Measurements from ENCODE around the gene DEFB127. TPM values are rescaled to one million over a fixed set of nuclear protein-coding genes. Genes with fewer than 3 reads are reported as not detected.
A peak's percentile ranks its signal among the peaks of the same experiment; 100 is the strongest.

Gene DEFB127
- total and polyA plus RNA-seq, 12 donors, result not detected

DNA sequence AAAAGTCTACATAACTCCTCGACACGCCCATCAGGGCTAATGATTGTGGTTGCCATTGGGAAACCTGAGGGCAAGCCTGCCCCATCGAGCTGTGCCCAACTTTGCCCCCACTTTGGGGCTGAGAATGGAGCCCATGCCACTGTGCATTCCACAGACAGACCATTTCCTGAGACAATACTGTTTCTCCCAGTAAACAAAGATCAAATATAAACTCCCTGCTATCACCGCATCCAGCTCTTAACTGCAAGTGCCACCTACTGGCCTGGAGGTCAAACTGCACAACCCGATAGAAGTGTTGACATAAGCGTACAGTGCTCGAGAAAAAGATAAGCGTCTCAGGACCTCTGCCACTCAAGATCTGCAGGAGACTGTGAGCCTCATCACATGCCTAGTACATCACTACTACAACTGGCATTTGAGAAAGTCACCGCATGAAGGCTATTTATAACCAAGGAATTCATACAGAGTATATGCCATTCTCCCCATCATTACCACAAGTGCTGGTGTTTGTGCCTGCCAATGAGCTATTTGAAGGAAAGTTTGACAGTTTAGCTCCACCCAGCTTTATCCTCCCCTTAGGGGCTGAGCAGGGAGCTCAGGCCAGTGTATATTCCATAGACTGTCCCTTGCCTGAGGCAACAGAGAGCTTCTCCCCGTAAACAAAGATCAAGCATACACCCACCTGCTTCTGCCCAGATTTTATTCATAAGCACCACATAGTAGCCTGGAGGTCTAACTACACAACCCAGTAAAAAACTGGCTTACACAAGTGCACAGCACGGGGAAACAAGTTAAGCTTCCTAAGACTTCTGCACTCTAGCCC, 19.4 kb upstream of the DEFB127 start:
- Histone ChIP-seq H3K4me3 (no peak overlapping the region), H3K4me1 (peaks cover 0 to 9% (median 0%) of the 10 kb centered on the region in 9 donors), H3K27me3 (peaks cover 0 to 37% (median 11%) of the 10 kb centered on the region in 7 donors), H3K27ac (no peak overlapping the region), H3K36me3 (no peaks in the 10 kb centered on the region), H3K9me3 (peaks cover 0 to 15% (median 0%) of the 10 kb centered on the region in 11 donors)
- no peak for DNase-seq
- 59 to 68% methylated on average over 11 of the region's 11 CpGs for WGBS, 2 donors
- TF ChIP-seq, protein P1, sequence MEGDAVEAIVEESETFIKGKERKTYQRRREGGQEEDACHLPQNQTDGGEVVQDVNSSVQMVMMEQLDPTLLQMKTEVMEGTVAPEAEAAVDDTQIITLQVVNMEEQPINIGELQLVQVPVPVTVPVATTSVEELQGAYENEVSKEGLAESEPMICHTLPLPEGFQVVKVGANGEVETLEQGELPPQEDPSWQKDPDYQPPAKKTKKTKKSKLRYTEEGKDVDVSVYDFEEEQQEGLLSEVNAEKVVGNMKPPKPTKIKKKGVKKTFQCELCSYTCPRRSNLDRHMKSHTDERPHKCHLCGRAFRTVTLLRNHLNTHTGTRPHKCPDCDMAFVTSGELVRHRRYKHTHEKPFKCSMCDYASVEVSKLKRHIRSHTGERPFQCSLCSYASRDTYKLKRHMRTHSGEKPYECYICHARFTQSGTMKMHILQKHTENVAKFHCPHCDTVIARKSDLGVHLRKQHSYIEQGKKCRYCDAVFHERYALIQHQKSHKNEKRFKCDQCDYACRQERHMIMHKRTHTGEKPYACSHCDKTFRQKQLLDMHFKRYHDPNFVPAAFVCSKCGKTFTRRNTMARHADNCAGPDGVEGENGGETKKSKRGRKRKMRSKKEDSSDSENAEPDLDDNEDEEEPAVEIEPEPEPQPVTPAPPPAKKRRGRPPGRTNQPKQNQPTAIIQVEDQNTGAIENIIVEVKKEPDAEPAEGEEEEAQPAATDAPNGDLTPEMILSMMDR (IDR thresholded peaks at IDR 0.05), result peak in 1 of 9 donors; percentile 22
- peak in 2 of 8 donors; percentile 14 to 29 for ATAC-seq
- intact Hi-C loops (cut with DNase I), result no loop called here

DNA sequence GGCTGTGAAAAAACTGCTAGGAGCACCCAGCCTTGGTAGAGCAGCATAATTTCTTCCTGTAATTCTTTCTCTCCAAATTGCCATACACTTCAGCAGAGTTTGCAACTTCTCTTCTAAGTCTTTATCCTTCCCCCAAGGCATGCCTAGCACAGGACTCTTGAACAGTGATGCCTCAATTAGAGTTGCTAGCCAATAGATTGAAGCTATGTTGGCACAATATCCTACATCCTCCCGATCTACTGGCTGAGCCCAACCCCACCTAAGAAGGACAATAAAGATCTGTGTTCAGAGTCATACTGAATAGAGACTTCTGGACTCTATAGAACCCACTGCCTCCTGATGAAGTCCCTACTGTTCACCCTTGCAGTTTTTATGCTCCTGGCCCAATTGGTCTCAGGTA, 15.0 kb upstream of the DEFB127 start, which contains the start of gene DEFB126:
DEFB126 (plus strand) TSS at position 301 of the 400 bp plus-strand sequence; CDS start at position 340, 39 bp downstream.
- H3K27me3 ChIP-seq, result peaks cover 0 to 47% (median 11%) of the 10 kb centered on the region in 7 donors
- DNase-seq (no peak), ATAC-seq (no peak)
- 48 to 56% methylated on average over 1 of the region's 1 CpG for WGBS, 2 donors
- H3K4me3 ChIP-seq, result no peak within 1 kb of the TSS
- H3K27ac ChIP-seq, result no peak within 1 kb of the TSS
- no peaks in the 10 kb centered on the region for H3K36me3 ChIP-seq
- peaks cover 0 to 9% (median 0%) of the 10 kb centered on the region in 9 donors for H3K4me1 ChIP-seq
- peaks cover 0 to 7% (median 0%) of the 10 kb centered on the region in 11 donors for H3K9me3 ChIP-seq
- TF ChIP-seq, protein P1 (IDR thresholded peaks at IDR 0.05), result no peak
- intact Hi-C loops (cut with DNase I), result no loop called here

DNA sequence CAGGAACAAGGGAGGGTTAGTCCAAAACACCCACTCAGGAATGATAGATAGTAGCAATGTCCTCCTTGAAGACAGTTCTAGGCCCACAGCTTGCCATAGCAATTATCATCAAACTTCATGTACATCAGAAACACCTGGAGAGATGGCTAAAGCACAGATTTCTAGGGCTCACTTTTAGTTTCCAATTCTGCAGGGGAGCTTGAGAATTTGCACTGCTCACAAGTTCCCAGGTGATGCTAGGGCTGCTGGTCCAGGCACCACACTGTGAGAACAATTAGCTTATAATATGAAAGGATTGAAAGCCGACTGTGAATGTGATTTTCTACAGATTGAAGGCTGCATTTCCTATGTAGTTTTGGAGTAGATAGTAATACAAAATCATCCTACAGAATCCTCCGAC, 11.4 kb upstream of the DEFB127 start:
- no peak for ATAC-seq
- DNase-seq, result no peak
- intact Hi-C loops (cut with DNase I), result no loop called here
- H3K36me3 ChIP-seq, result no peaks in the 10 kb centered on the region
- no peaks in the 10 kb centered on the region for H3K9me3 ChIP-seq
- H3K4me3 ChIP-seq, result no peak overlapping the region
- H3K27ac ChIP-seq, result no peak overlapping the region
- H3K27me3 ChIP-seq, result peaks cover 0 to 37% (median 8%) of the 10 kb centered on the region in 7 donors
- 53 to 71% methylated on average over 2 of the region's 2 CpGs for WGBS, 2 donors
- H3K4me1 ChIP-seq, result no peaks in the 10 kb centered on the region
- TF ChIP-seq, protein P1 (IDR thresholded peaks at IDR 0.05), result no peak

DNA sequence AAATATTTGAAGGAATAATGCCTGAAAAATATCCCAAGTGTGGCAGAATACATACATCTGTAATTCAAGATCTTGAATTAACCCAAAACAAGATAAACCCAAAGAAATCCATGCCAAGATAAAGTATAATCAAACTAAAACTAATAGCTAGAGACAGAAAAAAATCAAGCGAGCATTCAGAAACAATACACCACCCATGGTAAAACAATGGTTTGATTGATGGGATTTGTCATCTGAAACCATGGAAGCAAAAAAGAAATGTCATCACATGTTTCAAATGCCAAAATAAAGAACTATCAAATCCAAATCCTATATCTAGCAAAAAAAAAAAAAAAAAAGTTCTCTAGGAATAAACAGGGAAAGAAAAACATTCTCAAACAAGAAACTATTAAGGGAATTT, 5.1 kb upstream of the DEFB127 start:
- ATAC-seq, result no peak
- no peaks in the 10 kb centered on the region for H3K36me3 ChIP-seq
- no peak for DNase-seq
- TF ChIP-seq, protein P1 (IDR thresholded peaks at IDR 0.05), result no peak
- intact Hi-C loops (cut with DNase I), result no loop called here
- no peaks in the 10 kb centered on the region for H3K4me1 ChIP-seq
- H3K27me3 ChIP-seq, result peaks cover 0 to 13% (median 1%) of the 10 kb centered on the region in 7 donors
- no peaks in the 10 kb centered on the region for H3K9me3 ChIP-seq
- H3K27ac ChIP-seq, result no peak overlapping the region
- WGBS, 2 donors, result 80 to 87% methylated on average over 1 of the region's 1 CpG
- no peak overlapping the region for H3K4me3 ChIP-seq

Measured in heart right ventricle (tissue), 16 donors.